HG03565 (cell line): ENCODE measurements around the gene PAK1.

Experiments used
- ATAC-seq: cut with Tn5 transposase; IDR thresholded peaks from one replicate; pipeline ENCODE4 v1.9.1; 2021; ENCODE audit warnings: mild to moderate bottlenecking, moderate library complexity; ENCODE audit not compliant: unreplicated experiment

The PAK1 gene

GRCh38 chr11:77438487-77438886 is 35.4 kb downstream of the PAK1 start:
- ATAC-seq: peak; percentile 35

GRCh38 chr11:77436969-77437368 is 36.9 kb downstream of the PAK1 start:
- ATAC-seq: no peak

- ATAC-seq: no peak
These were observed 37.4 kb downstream of the PAK1 start for GRCh38 chr11:77436506-77436905.

GRCh38 chr11:77435972-77436371 is 37.9 kb downstream of the PAK1 start:
- ATAC-seq: no peak

GRCh38 chr11:77431813-77432212 is 42.1 kb downstream of the PAK1 start:
- ATAC-seq: no peak

- ATAC-seq: no peak
These were observed 45.3 kb downstream of the PAK1 start for GRCh38 chr11:77428598-77428997.

GRCh38 chr11:77425346-77425745 is 48.5 kb downstream of the PAK1 start:
- ATAC-seq: no peak

- no peak for ATAC-seq
These were observed 49.2 kb downstream of the PAK1 start for GRCh38 chr11:77424644-77425043.

GRCh38 chr11:77423624-77424023 is 50.3 kb downstream of the PAK1 start:
- ATAC-seq: no peak

- ATAC-seq: no peak
These were observed 51.2 kb downstream of the PAK1 start for GRCh38 chr11:77422687-77423086.

- ATAC-seq: no peak
These were observed 52.7 kb downstream of the PAK1 start for GRCh38 chr11:77421041-77421723.

GRCh38 chr11:77418971-77419597 is 54.8 kb downstream of the PAK1 start:
- no peak for ATAC-seq

GRCh38 chr11:77418155-77418970 is 55.5 kb downstream of the PAK1 start:
- peak; percentile 59 for ATAC-seq

GRCh38 chr11:77416357-77416756 is 57.5 kb downstream of the PAK1 start:
- ATAC-seq: no peak

GRCh38 chr11:77413850-77414460 is 59.9 kb downstream of the PAK1 start:
- no peak for ATAC-seq

GRCh38 chr11:77412814-77413213 is 61.1 kb downstream of the PAK1 start:
- no peak for ATAC-seq

- peak; percentile 82 for ATAC-seq
These were observed 62.0 kb downstream of the PAK1 start for GRCh38 chr11:77411717-77412441.

- peak; percentile 25 for ATAC-seq
These were observed 62.7 kb downstream of the PAK1 start for GRCh38 chr11:77411137-77411707.

GRCh38 chr11:77410076-77410827 is 63.6 kb downstream of the PAK1 start:
- no peak for ATAC-seq

GRCh38 chr11:77409046-77409445 is 64.8 kb downstream of the PAK1 start:
- no peak for ATAC-seq
